Esophagus squamous epithelium (tissue), 5 donors: ENCODE measurements around the gene LIMA1. TPM values are rescaled to one million over a fixed set of nuclear protein-coding genes. Genes with fewer than 3 reads are reported as not detected.

Experiments
- DNase-seq: peaks from one replicate; lab custom pipeline; 2025; lab: John Stamatoyannopoulos, UW
- H3K27ac ChIP-seq, 4 donors: fragments of 200-600 bp; sonication (generic); one replicate each; pipeline ENCODE4 v1.5.1; 2016 to 2019; ENCODE audit warnings: mild to moderate bottlenecking in 1 of 4
- H3K27me3 ChIP-seq, 4 donors: fragments of 200-600 bp; sonication (generic); 1 replicate in 3 of 4; 2 replicates in 1 of 4; pipeline versions ENCODE4 v1.5.1 to v1.6.0; 2017 to 2021; ENCODE audit warnings: antibody characterized with exemption in 1 of 4
- H3K36me3 ChIP-seq, 3 donors: fragments of 200-600 bp; sonication (generic); one replicate each; pipeline ENCODE4 v1.5.1; 2016 to 2019
- H3K4me1 ChIP-seq, 3 donors: fragments of 200-600 bp; sonication (generic); one replicate each; pipeline ENCODE4 v1.5.1; 2017 to 2019
- H3K4me3 ChIP-seq, 4 donors: fragments of 200-600 bp; sonication (generic); 1 replicate in 3 of 4; 2 replicates in 1 of 4; pipeline ENCODE4 v1.5.1; 2016 to 2019; ENCODE audit warnings: mild to moderate bottlenecking in 2 of 4, moderate library complexity in 1 of 4
- H3K9me3 ChIP-seq, 3 donors: fragments of 200-600 bp; sonication (generic); one replicate each; pipeline ENCODE4 v1.5.1; 2016 to 2019
- CTCF ChIP-seq, 6 experiments: fragments of 450-650 bp in 4 of 6; fragments of 200-600 bp in 2 of 6; sonication (generic) in 2 of 6; IDR thresholded peaks; one replicate each; pipeline ENCODE4 v1.5.1; 2016 to 2019; ENCODE audit warnings: antibody characterized with exemption in 6 of 6, mild to moderate bottlenecking in 4 of 6, moderate library complexity in 4 of 6
- POLR2A ChIP-seq, 4 donors: fragments of 450-650 bp; IDR thresholded peaks; one replicate each; pipeline ENCODE4 v1.6.1; 2017; ENCODE audit warnings: antibody characterized with exemption in 4 of 4, mild to moderate bottlenecking in 4 of 4, moderate library complexity in 3 of 4
- WGBS, 2 donors: methylation state at CpG; one replicate each; pipeline ENCODE4 v1.1.5; 2018; 5-methylcytosine and 5-hydroxymethylcytosine counted together
- intact Hi-C: fragments of 100-400 bp; cut with DNase I; formaldehyde crosslinking; loops from one replicate; pipeline ENCODE4 v1.15.0; 2022
- small RNA-seq, 4 donors: library from RNA; depleted of rRNA; stranded (forward); fragments of <200 nt; gene quantifications; one replicate each; pipeline ENCODE3, GENCODE V24; 2016
- total RNA-seq, 4 donors: library from RNA; depleted of rRNA; stranded (reverse); fragments of >200 nt; gene quantifications; one replicate each; pipeline ENCODE4 v1.1.0, GENCODE V29; 2016
- donor health status: DM: yes; HTN: yes; CAD: no.

LIMA1 gene
- total RNA-seq, 4 donors from 2014 or later, result 48.0 to 70.0 (median 62.7) TPM

- DNase-seq, result no peak
- WGBS, 2 donors, result 48 to 59% methylated on average over 2 of the region's 2 CpGs
- Histone ChIP-seq H3K4me1 (peaks cover 0 to 37% (median 0%) of the 10 kb centered on the region in 3 donors), H3K27me3 (no peaks in the 10 kb centered on the region), H3K27ac (no peak overlapping the region), H3K36me3 (peaks cover 0 to 87% (median 15%) of the 10 kb centered on the region in 3 donors), H3K4me3 (no peak overlapping the region), H3K9me3 (no peaks in the 10 kb centered on the region)
- intact Hi-C loops, result no loop called here
- TF ChIP-seq POLR2A (IDR thresholded peaks at IDR 0.05), result no peak
- no peak for TF ChIP-seq CTCF (IDR thresholded peaks at IDR 0.05)
These were observed 155.8 kb downstream of the LIMA1 start for GRCh38 chr12:50127546-50127945.

Small RNAs within 50 kb of the gene (small RNA-seq; reads per million reads assigned to genes)
- 0.71 to 7.3 (median 4.6) reads per million in 4 donors for gene MIR1293
- gene RNU6-1093P, result 0 reads per million in 4 donors

Other genes with a start within 250 kb of the LIMA1 start
- gene ASIC1, start 225.9 kb downstream of the LIMA1 start, total RNA-seq, result 1 to 10 TPM; 1.5 to 5.7 (median 2.6) TPM
- 10 to 100 TPM; 34.5 to 67.8 (median 46.5) TPM for gene SMARCD1, start 198.2 kb downstream of the LIMA1 start, total RNA-seq
- under 1 TPM in 3 of 4 donors, not detected in 1; 0.38 to 0.53 (median 0.44) TPM for gene GPD1, start 179.5 kb downstream of the LIMA1 start, total RNA-seq
- 10 to 100 TPM; 32.1 to 68.7 (median 53.5) TPM for gene COX14, start 171.3 kb downstream of the LIMA1 start, total RNA-seq
- 10 to 100 TPM; 13.0 to 27.5 (median 21.2) TPM for gene CERS5, start 116.2 kb downstream of the LIMA1 start, total RNA-seq
- gene FAM186A, start 113.1 kb upstream of the LIMA1 start, total RNA-seq, result not detected
- gene LARP4, start 117.4 kb upstream of the LIMA1 start, total RNA-seq, result 10 to 100 TPM; 22.7 to 36.0 (median 29.6) TPM
- gene DIP2B, start 221.5 kb upstream of the LIMA1 start, total RNA-seq, result 10 to 100 TPM; 31.1 to 57.2 (median 46.5) TPM